ENCODE measurements around the gene IL23A.
"Not testable (repeated sequence)": the region's sequence is repeated elsewhere in the genome, so short reads cannot be mapped to it uniquely, and the experiment has no call there.

The IL23A gene

DNA sequence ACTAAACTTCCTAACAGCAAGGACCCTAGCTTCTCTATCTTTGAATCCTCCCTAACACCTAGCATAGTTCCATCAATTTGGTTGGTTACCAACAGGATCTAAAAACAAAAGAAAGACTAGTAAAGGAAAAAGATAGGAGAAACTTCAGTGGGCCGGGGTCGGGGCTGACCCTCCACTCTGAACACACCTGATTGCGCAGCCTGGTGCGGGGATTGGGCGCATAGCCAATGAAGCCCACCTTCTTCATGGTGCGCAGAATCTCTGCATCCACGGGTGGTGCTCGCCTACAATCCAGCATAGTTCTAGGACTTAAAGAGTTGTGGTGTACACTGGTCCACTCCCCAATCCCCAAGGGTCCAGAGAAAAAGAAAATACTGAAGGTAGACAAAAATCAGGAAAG, 12.6 kb upstream of the IL23A start:
- no peak for DNase-seq (ENCODE audit: low spot score)

DNA sequence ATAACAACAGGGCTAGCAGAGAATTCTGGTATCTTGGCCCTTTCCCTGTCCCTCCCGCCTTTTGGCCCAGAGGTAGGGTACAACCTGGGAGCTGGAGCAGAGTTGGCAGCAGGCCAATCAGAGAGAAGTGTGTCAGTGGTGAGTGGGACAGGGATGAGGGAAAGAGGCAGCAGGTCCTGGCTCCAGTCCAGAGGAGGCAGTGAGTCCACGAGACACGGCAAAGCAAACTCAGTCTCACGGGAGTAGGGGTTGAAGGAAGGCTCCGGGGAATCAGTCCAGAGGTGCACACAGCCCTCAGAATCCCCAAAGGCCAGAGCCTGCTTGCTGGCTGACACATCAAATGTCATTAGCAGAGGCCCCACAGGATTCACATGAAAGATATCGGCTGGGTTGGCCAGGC, 12.2 kb upstream of the IL23A start:
- DNase-seq (ENCODE audit: low spot score), result peak; percentile 23

DNA sequence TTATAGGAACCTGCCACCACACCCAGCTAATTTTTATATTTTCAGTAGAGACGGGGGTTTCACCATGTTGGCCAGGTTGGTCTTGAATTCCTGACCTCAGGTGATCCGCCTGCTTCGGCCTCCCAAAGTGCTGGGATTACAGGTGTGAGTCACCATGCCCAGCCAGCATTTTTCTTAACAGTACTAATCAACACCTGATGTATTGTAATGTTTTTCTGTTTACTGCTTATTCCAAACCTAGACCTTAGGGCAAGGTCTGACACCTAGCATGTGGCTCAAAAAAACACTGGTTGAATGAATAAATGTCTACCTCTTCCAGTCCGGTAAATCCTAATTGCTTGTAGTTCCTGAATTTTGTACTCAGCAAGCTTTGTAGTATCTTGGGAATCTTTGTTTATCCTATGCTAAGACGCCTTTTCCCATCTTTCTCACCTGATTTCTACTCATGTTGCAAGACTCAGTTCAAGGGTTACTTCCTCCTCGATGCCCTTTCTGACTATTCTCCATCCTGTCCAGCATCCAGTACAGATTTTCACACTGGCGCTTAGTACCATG, 7.7 kb upstream of the IL23A start:
- peak; percentile 18 for DNase-seq (ENCODE audit: low spot score)

GRCh38 chr12:56332512-56333196, 6.0 kb upstream of the IL23A start:
- no peak for DNase-seq (ENCODE audit: low spot score)

- no peak for DNase-seq (ENCODE audit: low spot score)
Measured at GRCh38 chr12:56333197-56333678, 5.4 kb upstream of the IL23A start.

DNA sequence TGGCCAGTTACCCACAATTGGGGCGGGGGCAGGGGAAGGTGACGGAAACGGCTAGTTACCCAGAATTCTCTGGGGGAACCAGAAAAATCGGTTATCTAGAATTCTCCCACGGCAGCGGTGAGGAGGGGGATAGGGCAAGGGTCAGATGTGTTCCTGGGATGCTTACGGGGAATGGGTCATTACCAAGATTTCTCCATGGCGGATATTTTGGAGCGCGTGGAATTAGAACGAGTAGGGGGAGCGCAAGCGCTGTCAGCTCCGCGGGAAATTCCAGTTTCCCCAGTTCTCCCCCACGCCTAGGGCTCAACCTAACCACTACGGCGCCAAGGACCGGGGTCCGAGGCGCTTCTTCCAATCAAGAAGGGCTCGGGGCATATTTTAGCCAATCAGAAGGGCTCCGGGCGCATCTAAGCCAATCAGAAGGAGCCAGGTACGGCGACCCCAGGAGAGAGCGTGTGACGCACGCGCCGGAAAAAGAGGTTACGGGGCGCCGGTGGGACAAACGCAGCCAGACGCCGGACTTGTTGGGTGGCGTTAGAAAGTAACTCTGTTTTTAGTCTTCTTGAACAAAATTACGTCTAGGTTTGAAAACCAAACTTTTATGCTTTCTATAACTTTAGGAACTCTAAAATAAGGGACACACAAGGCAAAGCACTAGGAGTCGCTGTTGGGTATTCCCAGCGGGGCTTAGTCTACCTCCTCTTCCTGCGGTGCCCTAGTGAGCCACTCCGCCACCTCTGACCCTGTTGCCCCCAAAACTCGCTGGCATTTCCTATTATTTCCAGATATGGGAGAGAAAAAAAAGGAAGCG, 4.8 kb upstream of the IL23A start, which contains the start of gene PAN2:
PAN2 (minus strand) TSS at position 322 of the 811 bp plus-strand sequence. CDS start 906 bp downstream, outside the sequence.
- peak; percentile 99 for DNase-seq (ENCODE audit: low spot score)

DNA sequence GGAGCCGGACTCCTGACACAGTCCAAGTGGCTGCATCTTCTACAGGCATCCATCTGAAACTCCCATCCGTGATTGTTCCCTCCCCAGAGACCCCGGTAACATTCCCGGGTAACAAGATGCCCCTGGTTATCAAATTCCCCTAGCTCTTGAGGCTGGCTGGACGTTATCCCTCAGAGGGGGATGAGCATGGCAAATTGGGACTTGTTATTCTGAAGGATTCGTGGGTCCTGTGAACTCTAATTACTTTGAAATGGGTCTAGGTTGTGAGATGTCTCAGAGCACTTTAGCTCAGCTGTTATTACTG, 4.2 kb upstream of the IL23A start:
- DNase-seq (ENCODE audit: low spot score), result no peak

- DNase-seq (ENCODE audit: low spot score), result not testable (repeated sequence)
Measured at GRCh38 chr12:56335527-56335926, 3.2 kb upstream of the IL23A start.

DNA sequence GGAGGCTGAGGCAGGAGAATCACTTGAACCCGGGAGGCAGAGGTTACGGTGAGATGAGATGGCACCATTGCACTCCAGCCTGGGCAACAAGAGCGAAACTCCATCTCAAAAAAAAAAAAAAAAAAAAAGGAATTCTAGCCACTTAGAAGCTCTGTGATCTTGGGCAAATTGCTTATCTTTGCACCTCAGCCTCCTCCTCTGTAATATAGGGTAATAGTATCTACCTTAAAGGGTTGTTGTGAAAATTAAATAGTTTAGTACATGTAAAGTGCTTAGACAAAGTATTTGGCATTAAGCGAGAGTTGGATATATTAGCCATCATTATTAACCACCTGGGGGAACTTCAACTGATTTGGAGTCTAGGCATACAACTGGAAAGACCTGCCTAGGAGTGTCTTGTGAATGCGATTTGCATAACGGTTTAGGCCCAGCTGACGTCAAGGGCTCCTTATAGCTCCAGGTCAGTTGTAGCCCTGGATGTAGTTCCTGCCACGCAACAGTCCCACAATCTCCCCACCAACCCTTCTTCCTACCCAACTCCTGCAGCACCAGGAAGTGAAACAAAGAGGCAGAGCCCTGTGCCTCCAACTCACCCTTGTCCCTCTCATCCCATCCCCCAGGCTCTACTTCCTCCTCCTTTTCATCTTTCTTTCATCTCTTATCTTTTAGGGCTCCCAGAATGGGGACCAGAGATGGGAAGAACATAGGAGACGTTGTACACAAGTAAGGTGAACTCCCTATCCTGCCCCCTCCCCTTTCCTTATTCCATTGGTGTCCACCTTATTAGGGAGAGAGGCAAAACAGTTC, 2.1 kb upstream of the IL23A start:
- DNase-seq (ENCODE audit: low spot score), result no peak

GRCh38 chr12:56337753-56338251, 882 bp upstream of the IL23A start:
- peak; percentile 19 for DNase-seq (ENCODE audit: low spot score)

DNA sequence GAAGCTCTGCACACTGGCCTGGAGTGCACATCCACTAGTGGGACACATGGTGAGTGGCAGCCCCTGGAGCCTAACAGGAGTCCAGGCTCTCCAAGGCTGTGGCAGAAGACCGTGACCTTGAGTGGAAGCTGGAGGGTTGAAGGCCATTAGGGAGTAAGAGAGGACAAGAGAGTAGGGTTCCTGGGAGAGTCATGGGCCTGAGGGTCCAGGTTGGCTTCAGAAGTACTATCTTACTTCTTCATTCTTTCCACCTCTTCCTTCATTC, 406 bp downstream of the IL23A start:
- no peak for DNase-seq (ENCODE audit: low spot score)

- no peak for DNase-seq (ENCODE audit: low spot score)
Measured at GRCh38 chr12:56341616-56342015, 2.9 kb downstream of the IL23A start.

- not testable (repeated sequence) for DNase-seq (ENCODE audit: low spot score)
Measured at GRCh38 chr12:56342290-56342689, 3.6 kb downstream of the IL23A start.

DNA sequence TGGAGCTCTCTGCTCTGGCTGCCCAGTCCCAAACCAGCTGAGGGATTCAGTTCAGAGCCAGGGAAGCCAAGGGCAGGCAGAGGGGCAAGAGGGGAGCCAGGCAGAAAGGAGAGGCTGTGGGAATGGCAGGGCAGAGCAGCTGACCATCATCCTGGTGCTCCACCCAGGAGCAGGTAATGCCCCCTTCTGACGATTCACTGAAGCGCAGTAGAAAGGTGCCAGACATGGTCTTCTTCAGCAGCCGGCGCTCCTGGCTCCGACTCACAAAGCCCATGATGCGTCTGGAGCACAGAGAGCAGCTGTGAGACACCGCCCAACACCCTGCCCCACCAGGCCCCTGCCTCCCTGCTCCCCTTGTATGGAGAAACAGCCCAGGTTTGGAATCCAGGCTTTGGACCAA, 8.0 kb downstream of the IL23A start:
- DNase-seq (ENCODE audit: low spot score), result peak; percentile 13

GRCh38 chr12:56347255-56347654, 8.6 kb downstream of the IL23A start:
- not testable (repeated sequence) for DNase-seq (ENCODE audit: low spot score)

DNA sequence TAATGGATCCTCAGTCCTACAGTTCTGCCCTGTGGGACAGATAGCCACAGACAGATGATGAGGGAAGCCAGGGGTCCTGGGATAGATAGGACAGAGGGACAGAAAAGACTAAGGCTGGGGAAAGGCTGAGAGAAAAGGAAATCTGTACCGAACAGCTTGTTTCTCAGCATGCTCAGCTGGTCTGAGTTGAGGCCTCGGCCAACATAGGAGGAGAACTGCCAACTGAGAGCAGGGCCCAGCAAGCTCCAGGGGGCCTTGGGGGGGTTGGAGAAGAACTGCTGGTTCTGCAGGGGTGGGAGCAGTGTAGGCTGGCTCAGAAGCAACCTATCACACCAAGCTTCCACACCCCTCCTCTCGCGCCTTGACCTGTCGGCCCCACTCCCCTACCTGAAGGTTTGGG, 10.1 kb downstream of the IL23A start:
- DNase-seq (ENCODE audit: low spot score), result no peak

GRCh38 chr12:56350662-56351061, 12.0 kb downstream of the IL23A start:
- DNase-seq (ENCODE audit: low spot score), result no peak

GRCh38 chr12:56351325-56351724, 12.6 kb downstream of the IL23A start:
- no peak for DNase-seq (ENCODE audit: low spot score)

- peak; percentile 65 for DNase-seq (ENCODE audit: low spot score)
Measured at GRCh38 chr12:56358836-56359532, 20.3 kb downstream of the IL23A start.

DNA sequence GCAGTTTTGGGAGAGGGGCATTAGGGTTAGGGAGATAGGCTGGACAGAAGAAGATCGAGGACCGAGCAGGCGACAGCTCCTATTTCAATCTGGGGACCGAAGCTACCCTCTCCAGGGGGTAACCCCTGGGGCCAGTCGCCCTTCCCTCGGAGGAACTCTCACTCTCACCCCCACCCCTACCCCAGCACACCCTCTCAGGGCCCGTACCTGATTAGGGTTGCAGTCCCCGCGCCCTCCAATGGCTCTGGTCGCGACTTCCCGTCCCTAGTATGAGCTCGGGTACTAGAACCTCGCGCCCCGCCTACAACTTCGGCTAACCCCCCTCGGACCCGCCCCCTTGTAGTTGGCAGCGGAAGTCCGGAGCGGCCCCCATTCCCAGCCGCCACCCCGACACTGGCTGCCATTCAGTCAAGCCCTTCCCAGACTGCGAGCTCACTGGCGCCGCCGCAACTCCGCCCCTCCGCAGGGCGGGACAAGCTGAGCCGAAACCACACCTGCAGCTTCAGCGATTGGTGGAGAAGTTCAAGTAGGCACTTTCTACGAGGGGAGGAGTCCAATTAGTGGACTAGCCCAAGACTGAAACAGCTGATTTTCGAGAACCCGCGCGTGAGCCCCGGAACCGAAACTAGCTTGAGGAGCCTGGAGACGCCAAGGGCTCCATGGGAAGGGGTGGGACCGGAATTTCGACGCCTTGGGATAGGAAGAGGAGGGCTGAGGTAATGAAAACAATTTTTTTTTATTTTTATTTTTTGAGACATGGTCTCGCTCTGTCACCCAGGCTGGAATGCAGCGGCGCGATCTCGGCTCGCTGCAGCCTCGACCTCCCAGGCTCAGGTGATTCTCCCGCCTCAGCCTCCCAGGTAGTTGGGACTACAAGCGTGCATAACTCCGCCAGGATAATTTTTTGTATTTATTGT, 21.4 kb downstream of the IL23A start, which contains the start of gene STAT2:
STAT2 (minus strand) TSS at position 257 of the 917 bp plus-strand sequence. CDS start 3,536 bp downstream, outside the sequence.
- peak; percentile 100 for DNase-seq (ENCODE audit: low spot score)
